Measurements from ENCODE around the gene NOSIP. TPM values are rescaled to one million over a fixed set of nuclear protein-coding genes. Genes with fewer than 3 reads are reported as not detected.

The NOSIP gene
- total RNA-seq, 2 donors from 2014 or later, result 66.0 to 72.7 TPM

- H3K27me3 Mint-ChIP-seq (ENCODE audit: low read depth), result no peaks in the 10 kb centered on the region
- H3K36me3 Mint-ChIP-seq (ENCODE audit: insufficient read depth in 2 of 2), result peaks cover 6 to 15% of the 10 kb centered on the region in 2 donors
These were observed 22.4 kb upstream of the NOSIP start for GRCh38 chr19:49602806-49603205.

GRCh38 chr19:49601482-49602038 is 21.2 kb upstream of the NOSIP start:
- Mint-ChIP-seq H3K4me1 (ENCODE audit: low read depth) (peaks cover 15% of the 10 kb centered on the region), H3K36me3 (ENCODE audit: insufficient read depth in 2 of 2) (peaks cover 6 to 12% of the 10 kb centered on the region in 2 donors), H3K27me3 (ENCODE audit: low read depth) (no peaks in the 10 kb centered on the region), H3K27ac (no peak overlapping the region), H3K9me3 (no peaks in the 10 kb centered on the region), H3K4me3 (no peak overlapping the region)
- ATAC-seq (replicated peaks in 1 of 2) (no peak), DNase-seq (no peak)

More at GRCh38 chr19:49602806-49603205, 22.4 kb upstream of the NOSIP start:
- Mint-ChIP-seq H3K4me3 (no peak overlapping the region), H3K4me1 (ENCODE audit: low read depth) (peaks cover 15% of the 10 kb centered on the region), H3K27ac (no peak overlapping the region), H3K9me3 (no peaks in the 10 kb centered on the region)
- ATAC-seq (replicated peaks in 1 of 2) (no peak), DNase-seq (no peak)

GRCh38 chr19:49599378-49600295 is 19.3 kb upstream of the NOSIP start:
- Mint-ChIP-seq H3K4me3 (no peak overlapping the region), H3K36me3 (ENCODE audit: insufficient read depth in 2 of 2) (peaks cover 6 to 12% of the 10 kb centered on the region in 2 donors), H3K27me3 (ENCODE audit: low read depth) (no peaks in the 10 kb centered on the region), H3K27ac (peak overlapping the region; percentile 89), H3K9me3 (no peaks in the 10 kb centered on the region), H3K4me1 (ENCODE audit: low read depth) (peaks cover 11% of the 10 kb centered on the region)
- no peak for DNase-seq
- ATAC-seq (replicated peaks in 1 of 2), result peak in 1 of 2 donors; percentile 17

- no peak overlapping the region for H3K4me3 Mint-ChIP-seq
- peaks cover 31% of the 10 kb centered on the region for H3K4me1 Mint-ChIP-seq (ENCODE audit: low read depth)
- peaks cover 5 to 21% of the 10 kb centered on the region in 2 donors for H3K36me3 Mint-ChIP-seq (ENCODE audit: insufficient read depth in 2 of 2)
- no peak for DNase-seq
- ATAC-seq (replicated peaks in 1 of 2), result no peak
- no peak overlapping the region for H3K27ac Mint-ChIP-seq
- no peaks in the 10 kb centered on the region for H3K27me3 Mint-ChIP-seq (ENCODE audit: low read depth)
- H3K9me3 Mint-ChIP-seq, result no peaks in the 10 kb centered on the region
These were observed 17.3 kb upstream of the NOSIP start for GRCh38 chr19:49597703-49597974.

GRCh38 chr19:49596954-49597702 is 16.8 kb upstream of the NOSIP start:
- peaks cover 5 to 21% of the 10 kb centered on the region in 2 donors for H3K36me3 Mint-ChIP-seq (ENCODE audit: insufficient read depth in 2 of 2)
- H3K4me1 Mint-ChIP-seq (ENCODE audit: low read depth), result peaks cover 36% of the 10 kb centered on the region
- no peak overlapping the region for H3K27ac Mint-ChIP-seq
- DNase-seq, result no peak
- ATAC-seq (replicated peaks in 1 of 2), result no peak
- H3K27me3 Mint-ChIP-seq (ENCODE audit: low read depth), result no peaks in the 10 kb centered on the region
- no peaks in the 10 kb centered on the region for H3K9me3 Mint-ChIP-seq
- H3K4me3 Mint-ChIP-seq, result no peak overlapping the region

- no peaks in the 10 kb centered on the region for H3K27me3 Mint-ChIP-seq (ENCODE audit: low read depth)
- H3K4me3 Mint-ChIP-seq, result no peak overlapping the region
- DNase-seq, result no peak
- H3K4me1 Mint-ChIP-seq (ENCODE audit: low read depth), result peaks cover 37% of the 10 kb centered on the region
- no peak overlapping the region for H3K27ac Mint-ChIP-seq
- peaks cover 5 to 21% of the 10 kb centered on the region in 2 donors for H3K36me3 Mint-ChIP-seq (ENCODE audit: insufficient read depth in 2 of 2)
- H3K9me3 Mint-ChIP-seq, result no peaks in the 10 kb centered on the region
- no peak for ATAC-seq (replicated peaks in 1 of 2)
These were observed 16.1 kb upstream of the NOSIP start for GRCh38 chr19:49596407-49596806.

GRCh38 chr19:49595819-49596404 is 15.6 kb upstream of the NOSIP start:
- ATAC-seq (replicated peaks in 1 of 2) (no peak), DNase-seq (no peak)
- no peaks in the 10 kb centered on the region for H3K27me3 Mint-ChIP-seq (ENCODE audit: low read depth)
- H3K36me3 Mint-ChIP-seq (ENCODE audit: insufficient read depth in 2 of 2), result peaks cover 4 to 18% of the 10 kb centered on the region in 2 donors
- no peak overlapping the region for H3K4me3 Mint-ChIP-seq
- H3K4me1 Mint-ChIP-seq (ENCODE audit: low read depth), result peaks cover 35% of the 10 kb centered on the region
- no peaks in the 10 kb centered on the region for H3K9me3 Mint-ChIP-seq
- H3K27ac Mint-ChIP-seq, result no peak overlapping the region

- no peaks in the 10 kb centered on the region for H3K9me3 Mint-ChIP-seq
- DNase-seq (no peak), ATAC-seq (replicated peaks in 1 of 2) (no peak)
- peaks cover 32% of the 10 kb centered on the region for H3K4me1 Mint-ChIP-seq (ENCODE audit: low read depth)
- H3K27me3 Mint-ChIP-seq (ENCODE audit: low read depth), result no peaks in the 10 kb centered on the region
- no peak overlapping the region for H3K27ac Mint-ChIP-seq
- peak overlapping the region in 1 of 2 donors; percentile 15 for H3K4me3 Mint-ChIP-seq
- H3K36me3 Mint-ChIP-seq (ENCODE audit: insufficient read depth in 2 of 2), result peaks cover 3 to 14% of the 10 kb centered on the region in 2 donors
These were observed 14.8 kb upstream of the NOSIP start for GRCh38 chr19:49594993-49595818.

GRCh38 chr19:49594157-49594992 is 14.0 kb upstream of the NOSIP start:
- DNase-seq (no peak), ATAC-seq (replicated peaks in 1 of 2) (no peak)
- Mint-ChIP-seq H3K9me3 (no peaks in the 10 kb centered on the region), H3K4me1 (ENCODE audit: low read depth) (peaks cover 35% of the 10 kb centered on the region), H3K27me3 (ENCODE audit: low read depth) (no peaks in the 10 kb centered on the region), H3K4me3 (peak overlapping the region; percentile 90 to 96), H3K36me3 (ENCODE audit: insufficient read depth in 2 of 2) (peaks cover 0 to 10% of the 10 kb centered on the region in 2 donors), H3K27ac (peak overlapping the region; percentile 92)

- H3K4me3 Mint-ChIP-seq, result peak overlapping the region; percentile 90 to 96
- H3K27me3 Mint-ChIP-seq (ENCODE audit: low read depth), result no peaks in the 10 kb centered on the region
- H3K36me3 Mint-ChIP-seq (ENCODE audit: insufficient read depth in 2 of 2), result peaks cover 0 to 10% of the 10 kb centered on the region in 2 donors
- ATAC-seq (replicated peaks in 1 of 2), result peak; percentile 65 to 67
- peak; percentile 94 to 97 for DNase-seq
- peak overlapping the region; percentile 92 for H3K27ac Mint-ChIP-seq
- peaks cover 44% of the 10 kb centered on the region for H3K4me1 Mint-ChIP-seq (ENCODE audit: low read depth)
- no peaks in the 10 kb centered on the region for H3K9me3 Mint-ChIP-seq
These were observed 13.1 kb upstream of the NOSIP start for GRCh38 chr19:49593233-49594113.

Data from activated T-cell treated with anti-CD3 and anti-CD28 coated beads, Interleukin-2, amount 50 U/mL, for 72 hours (primary cell).